Measurements from ENCODE around the gene CHGA.

GRCh38 chr14:92973798-92974372 lies 50.9 kb downstream of the CHGA start:
- TF ChIP-seq CTCF (IDR thresholded peaks at IDR 0.05) (no peak), POLR2A (IDR thresholded peaks at IDR 0.05) (no peak)

Data from prostate gland (tissue), 2 donors.